Measurements from ENCODE around the gene SH2D3C. TPM values are rescaled to one million over a fixed set of nuclear protein-coding genes. Genes with fewer than 3 reads are reported as not detected.

The SH2D3C gene
- total and polyA plus RNA-seq, 9 of the 15 experiments (the other 6 are each of a cell fraction or from before 2014, with no cell fraction given), result 0.03 to 1.2 (median 0.22) TPM; not detected in 1

- ATAC-seq (no peak), FAIRE-seq (no peak), DNase-seq (ENCODE audit: extremely low read depth in 1 of 4, low spot score in 3 of 4) (no peak)
- CTCF ChIA-PET (ENCODE audit: low intra/inter-chr PET ratio), result no interaction called here
- no TSS peak for BruUV-seq (replicated peaks)
- Histone ChIP-seq H3K9me1 (ENCODE audit: control insufficient read depth, insufficient read depth, low read length) (peaks cover 2% of the 10 kb centered on the region), H3K36me3 (ENCODE audit: control insufficient read depth, insufficient read depth, low read length) (peaks cover 86% of the 10 kb centered on the region), H4K20me1 (replicated peaks; ENCODE audit: control insufficient read depth, insufficient read depth, low read length) (peaks cover 7% of the 10 kb centered on the region), H3K27me3 (ENCODE audit: control insufficient read depth in 2 of 2, insufficient read depth in 2 of 2, low read length in 2 of 2) (no peaks in the 10 kb centered on the region), H3K27ac (ENCODE audit: extremely low read depth, low read depth, low read length) (no peak overlapping the region; the same call in 2 of the 3 replicates), H3K9ac (ENCODE audit: insufficient read depth in 1 of 2, low read depth in 2 of 2, low read length in 2 of 2) (peak overlapping the region in 1 of 2 experiments; percentile 70; a peak in 1 of 4 replicates), H3K4me2 (ENCODE audit: insufficient read depth, low read length) (peak overlapping the region; percentile 57; the same call in 1 of the 2 replicates), H3K4me3 (no peak overlapping the region), H3K9me3 (replicated peaks; ENCODE audit: control insufficient read depth, insufficient read depth, low read depth, low read length) (no peaks in the 10 kb centered on the region), H3K4me1 (replicated peaks in 1 of 2; ENCODE audit: control insufficient read depth in 2 of 2, insufficient read depth in 2 of 2, low read length in 2 of 2) (peaks cover 12 to 40% of the 10 kb centered on the region in 2 experiments), H3K79me2 (ENCODE audit: control insufficient read depth, insufficient read depth, low read length) (peaks cover 3% of the 10 kb centered on the region; the same call in 1 of the 3 replicates), H2AFZ (ENCODE audit: low read depth, low read length) (no peak overlapping the region)
- POLR2A ChIA-PET, result interaction anchor here (1.0 to 1.8 kb wide), 4 partner anchors 8 to 22 kb away, joined by 3 to 6 read pairs (median 4); partner anchors contain the start of gene FPGS
- TF ChIP-seq KDM1A (IDR thresholded peaks at IDR 0.05) (0 out of 4 replicates have a peak, but pooled peaks of 1 of the 2 experiments have one; percentile 23), ZNF239 (CRISPR knock-in tag; IDR thresholded peaks at IDR 0.05) (no peak), HDAC2 (IDR thresholded peaks at IDR 0.05) (0 out of 2 replicates have a peak, but pooled peaks have one; percentile 36), CCAR2 (IDR thresholded peaks at IDR 0.05; ENCODE audit: low read depth, low read length) (no peak), ADNP (tag; IDR thresholded peaks at IDR 0.05) (peak; percentile 62; the same call in 1 of the 2 replicates), PTBP1 (IDR thresholded peaks at IDR 0.05; ENCODE audit: low read depth, low read length) (0 out of 2 replicates have a peak, but pooled peaks have one; percentile 31), BCOR (IDR thresholded peaks at IDR 0.05) (peak; percentile 83)
- intact Hi-C loops (cut with micrococcal nuclease), result no loop called here
- WGBS (ENCODE audit: insufficient coverage, low coverage, missing lambda C conversion rate), result 88% methylated on average over 10 of the region's 10 CpGs
- in situ Hi-C loops (cut with MboI), result no loop called here
Measured at GRCh38 chr9:127810378-127811187, 32.1 kb upstream of the SH2D3C start.

Measured in K562 (cell line).